ENCODE measurements around the gene TTC21B.
"Not testable (repeated sequence)": the region's sequence is repeated elsewhere in the genome, so short reads cannot be mapped to it uniquely, and the experiment has no call there.

TTC21B gene

DNA sequence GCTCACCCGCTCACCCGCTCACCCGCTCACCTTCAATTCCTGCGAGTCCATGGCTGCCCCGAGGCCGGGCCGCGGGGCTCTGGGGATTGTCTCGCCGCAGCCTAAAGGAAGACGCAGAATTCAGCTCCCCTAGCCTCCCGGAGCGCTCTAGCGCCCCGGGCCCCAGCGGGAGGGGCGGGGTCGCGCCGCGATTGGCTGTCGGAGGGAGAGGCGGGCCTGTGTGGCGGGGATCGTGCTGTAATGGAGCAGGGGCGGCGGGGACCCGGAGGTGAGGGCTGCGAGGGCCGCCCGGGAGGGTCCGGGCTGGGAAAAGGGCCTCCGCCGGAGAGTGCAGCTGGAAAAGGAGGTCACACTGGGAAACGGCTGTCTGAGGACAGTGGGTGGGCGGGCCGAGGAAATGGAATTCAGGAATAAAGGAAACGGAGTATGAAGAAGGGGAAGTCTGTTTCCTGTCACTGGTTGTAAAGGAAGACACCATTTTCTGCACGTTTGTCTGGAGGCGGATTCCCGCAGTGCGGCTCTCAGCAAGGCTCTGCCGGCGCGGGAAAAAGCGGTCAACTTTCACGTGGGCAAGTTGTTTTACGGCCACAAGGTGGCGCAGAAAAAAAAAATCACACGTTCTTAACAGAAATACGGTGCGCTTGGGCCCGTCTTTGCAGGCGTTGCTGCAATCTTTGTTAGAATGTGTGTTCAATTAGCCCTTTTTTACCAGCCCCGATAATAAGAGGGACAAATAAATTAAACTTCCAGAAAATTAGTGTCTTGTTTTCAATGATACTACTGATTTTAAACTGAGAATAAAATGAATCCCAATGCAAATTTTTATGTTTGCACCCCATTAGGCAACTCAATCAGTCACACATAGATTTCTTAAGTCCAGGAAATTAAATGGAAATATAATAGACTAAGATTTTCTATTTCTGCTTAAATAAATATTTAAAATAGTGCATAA, at the start of gene TTC21B:
Gene TTC21B, minus strand, starts transcription at position 122 of the 952 bp plus-strand sequence. Its CDS starts 71 bp downstream, at position 51.
- DNase-seq = peak; percentile 94

DNA sequence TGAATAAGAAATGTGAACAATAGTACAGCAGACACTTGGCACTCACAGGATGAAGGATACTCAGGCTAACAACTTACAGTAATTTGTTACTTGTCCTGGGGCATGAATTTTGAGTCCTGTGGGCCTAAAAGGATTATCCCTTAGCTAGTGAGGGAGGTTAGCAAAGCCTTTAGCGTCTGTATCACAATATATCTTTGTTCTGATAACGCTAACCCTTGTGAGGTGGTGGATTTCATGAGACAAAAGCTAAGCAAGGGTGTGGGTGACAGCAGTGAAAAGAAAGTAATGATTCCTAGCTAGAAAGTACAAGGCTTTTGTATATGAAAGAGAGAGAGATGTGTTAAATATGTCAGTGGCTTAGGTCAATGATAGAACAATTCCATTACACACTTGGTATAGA, 46.8 kb upstream of the TTC21B start:
- DNase-seq = no peak

DNA sequence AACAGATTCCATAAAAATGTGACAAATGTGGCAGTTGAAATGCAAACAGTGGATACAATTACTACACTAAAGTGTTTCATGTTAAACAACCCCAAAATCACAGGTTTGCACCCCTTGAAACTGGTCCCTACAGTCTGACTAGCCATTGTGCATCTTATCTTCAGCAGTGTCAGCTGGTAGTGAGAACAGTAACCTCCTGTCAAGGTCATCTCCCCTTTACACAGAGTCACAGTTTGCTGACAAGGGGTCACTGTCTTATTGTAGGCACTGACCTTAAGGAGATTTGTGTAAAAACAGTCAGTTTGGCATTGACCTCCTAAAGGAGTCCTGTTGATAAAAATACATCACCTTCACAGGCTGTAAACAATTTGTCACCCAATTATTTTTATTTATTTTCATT, 37.3 kb upstream of the TTC21B start:
- no peak for DNase-seq

DNA sequence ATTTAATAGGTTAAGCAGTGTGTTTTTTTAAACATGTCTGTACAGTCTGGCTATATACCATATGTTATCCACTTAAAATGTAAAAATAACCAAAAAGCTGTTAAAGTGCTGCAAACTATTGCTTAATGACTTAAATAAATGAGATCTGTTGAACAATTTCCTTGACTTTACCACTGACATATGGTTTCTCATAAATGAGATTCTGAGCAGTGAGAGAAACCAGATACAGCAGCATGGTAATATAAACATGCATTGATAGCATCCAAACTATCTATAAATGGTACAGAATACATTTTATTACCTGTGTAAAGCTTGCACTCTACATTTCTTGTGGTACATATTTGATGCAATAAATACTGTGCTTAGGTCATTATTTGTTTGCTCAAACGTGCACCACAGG, 36.3 kb upstream of the TTC21B start:
- DNase-seq = no peak

DNA sequence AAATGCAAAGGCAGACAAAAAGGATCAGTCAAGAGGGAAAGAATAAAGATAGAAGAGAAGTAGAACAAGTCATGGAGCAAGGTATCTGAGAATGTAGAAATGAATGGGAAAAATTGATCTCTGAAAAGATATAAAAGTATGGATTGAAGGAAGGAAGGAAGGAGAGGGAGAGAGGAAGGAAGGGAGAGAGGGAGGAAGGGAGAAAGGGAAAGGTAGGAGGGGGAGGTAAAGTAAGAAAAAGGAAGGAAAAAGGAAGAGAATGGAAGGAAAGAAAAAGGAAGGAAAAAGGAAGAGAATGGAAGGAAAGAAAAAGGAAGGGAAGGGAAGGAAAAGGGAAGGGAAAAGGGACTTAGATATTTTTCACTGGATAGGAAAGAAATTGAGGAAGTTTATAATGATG, 31.5 kb upstream of the TTC21B start:
- DNase-seq = no peak

DNA sequence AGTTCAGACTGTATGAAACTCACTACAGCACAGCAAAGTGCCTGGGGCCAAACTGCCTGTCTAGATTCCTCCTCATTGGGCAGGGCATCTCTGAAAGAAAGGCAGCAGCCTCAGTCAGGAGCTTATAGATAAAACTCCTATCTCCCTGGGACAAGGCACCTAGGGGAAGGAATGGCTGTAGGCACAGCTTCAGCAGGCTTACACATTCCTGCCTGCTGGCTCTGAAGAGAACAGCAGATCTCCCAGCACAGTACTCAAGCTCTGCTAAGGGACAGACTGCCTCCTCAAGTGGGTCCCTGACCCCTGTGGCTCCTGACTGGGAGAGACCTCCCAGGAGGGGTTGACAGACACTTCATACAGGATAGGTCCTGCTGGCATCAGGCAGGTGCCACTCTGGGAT, 18.6 kb upstream of the TTC21B start:
- not testable (repeated sequence) for DNase-seq

DNA sequence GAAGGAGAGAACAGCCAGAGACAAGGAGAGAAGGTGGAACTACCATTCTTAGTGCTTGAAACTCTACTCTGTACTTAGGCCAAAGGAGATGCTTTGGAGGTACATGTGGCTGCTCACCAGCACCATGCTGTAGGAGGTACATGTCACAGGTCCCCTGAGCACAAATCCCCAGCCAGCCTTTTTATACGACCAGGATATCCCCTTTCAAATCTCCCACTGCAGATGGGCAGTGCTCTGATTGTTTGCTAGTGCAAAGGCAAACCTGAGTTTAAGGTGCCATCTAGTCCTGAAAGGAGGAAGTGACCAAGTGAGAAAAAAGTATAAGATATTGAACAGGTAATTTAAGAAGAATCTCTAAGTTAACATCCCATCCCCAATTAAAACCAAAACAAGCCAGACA, 17.1 kb upstream of the TTC21B start:
- no peak for DNase-seq

DNA sequence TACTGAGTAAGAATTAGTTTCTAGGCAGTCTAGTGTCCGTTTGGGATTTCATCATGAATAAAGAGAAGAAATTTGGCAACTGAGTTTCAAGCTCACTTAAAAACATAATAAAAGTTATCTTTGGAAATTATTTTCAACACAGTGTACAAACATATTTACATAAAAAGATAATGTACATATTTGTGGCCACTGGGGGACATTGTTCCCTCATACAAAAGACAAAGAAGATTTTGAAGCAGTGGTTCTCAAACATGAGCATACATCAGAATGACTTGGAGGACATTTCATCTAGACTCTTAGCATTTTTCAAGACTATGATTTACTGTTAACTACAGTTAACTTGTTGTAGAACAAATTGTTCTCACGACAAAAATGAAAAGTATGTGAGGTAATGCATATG, 15.7 kb upstream of the TTC21B start:
- DNase-seq = no peak

DNA sequence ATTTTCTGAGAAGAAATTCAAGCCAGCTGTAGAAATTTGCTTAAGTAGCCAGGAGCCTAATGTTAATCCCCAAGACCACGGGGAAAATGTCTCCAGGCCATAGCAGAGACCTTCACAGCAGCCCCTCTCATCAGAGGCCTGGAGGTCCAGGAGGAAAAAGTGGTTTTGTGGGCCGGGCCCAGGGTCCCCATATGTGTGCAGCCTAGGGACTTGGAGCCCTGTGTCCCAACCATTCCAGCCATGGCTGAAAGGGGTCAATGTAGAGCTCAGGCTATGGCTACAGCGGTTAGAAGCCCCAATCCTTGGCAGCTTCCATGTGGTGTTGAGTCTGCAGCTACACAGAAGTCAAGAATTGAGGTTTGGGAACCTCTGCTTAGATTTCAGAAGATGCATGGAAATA, 14.2 kb upstream of the TTC21B start:
- DNase-seq = no peak

DNA sequence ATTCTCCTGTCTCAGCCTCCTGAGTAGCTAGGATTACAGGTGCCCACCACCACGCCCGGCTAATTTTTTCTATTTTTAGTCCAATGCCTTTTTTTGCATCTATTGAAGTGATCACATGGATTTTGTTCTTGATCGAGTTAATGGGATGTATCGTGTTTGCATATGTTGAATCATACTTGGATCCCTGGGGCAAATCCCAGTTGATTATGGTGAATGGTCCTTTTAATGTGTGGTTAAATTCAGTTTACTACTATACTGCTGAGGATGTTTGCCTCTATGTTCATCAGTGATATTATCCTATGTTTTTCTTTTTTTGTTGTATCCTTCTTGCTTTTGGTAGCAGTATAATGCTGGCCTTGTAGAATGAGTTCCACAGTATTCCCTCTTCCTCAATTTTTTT, 8.2 kb upstream of the TTC21B start:
- DNase-seq = no peak

DNA sequence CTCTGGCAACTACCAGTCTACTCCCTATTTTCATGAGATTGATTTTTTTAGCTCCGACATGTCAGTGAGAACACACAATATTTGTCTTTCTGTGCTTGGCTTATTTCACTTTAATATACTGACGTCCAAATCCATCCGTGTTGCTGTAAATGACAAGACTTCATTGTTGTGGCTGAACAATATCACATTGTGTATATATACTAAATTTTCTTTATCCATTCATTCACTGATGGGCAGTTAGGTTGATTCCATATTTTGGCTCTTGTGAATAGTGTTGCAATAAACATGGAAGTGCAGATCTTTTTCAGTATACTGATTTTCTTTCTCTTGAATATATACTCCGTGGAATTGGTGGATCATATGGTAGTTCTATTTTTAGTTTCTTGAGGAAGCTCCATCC, 5.8 kb upstream of the TTC21B start:
- no peak for DNase-seq

DNA sequence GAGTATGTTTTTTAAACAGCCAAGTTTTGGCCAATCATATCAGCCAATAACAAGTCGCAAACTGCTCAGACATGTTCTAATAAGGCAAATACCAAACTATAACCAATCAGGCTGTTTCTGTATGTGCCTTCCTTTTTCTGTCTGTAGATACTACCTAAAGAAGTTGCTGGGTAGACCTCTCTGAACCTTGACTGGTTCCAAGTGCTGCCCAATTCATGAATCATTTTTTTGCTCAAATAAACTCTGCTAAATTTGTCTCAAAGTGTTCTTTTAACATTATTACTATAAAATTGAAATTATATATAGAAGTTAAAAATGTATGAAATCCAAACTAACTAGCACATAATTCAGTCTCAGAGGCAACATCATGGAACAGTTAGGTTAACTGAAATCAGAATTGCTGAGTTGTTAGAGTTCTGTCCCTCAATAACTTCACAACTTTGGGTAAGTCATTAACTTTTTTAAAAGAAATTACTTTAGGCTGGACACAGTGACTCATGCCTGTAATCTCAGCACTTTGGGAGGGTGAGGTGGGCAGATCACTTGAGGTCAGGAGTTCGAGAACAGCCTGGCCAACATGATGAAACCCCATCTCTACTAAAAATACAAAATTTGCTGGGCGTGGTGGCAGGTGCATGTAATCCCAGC, 4.9 kb upstream of the TTC21B start:
- DNase-seq = no peak

DNA sequence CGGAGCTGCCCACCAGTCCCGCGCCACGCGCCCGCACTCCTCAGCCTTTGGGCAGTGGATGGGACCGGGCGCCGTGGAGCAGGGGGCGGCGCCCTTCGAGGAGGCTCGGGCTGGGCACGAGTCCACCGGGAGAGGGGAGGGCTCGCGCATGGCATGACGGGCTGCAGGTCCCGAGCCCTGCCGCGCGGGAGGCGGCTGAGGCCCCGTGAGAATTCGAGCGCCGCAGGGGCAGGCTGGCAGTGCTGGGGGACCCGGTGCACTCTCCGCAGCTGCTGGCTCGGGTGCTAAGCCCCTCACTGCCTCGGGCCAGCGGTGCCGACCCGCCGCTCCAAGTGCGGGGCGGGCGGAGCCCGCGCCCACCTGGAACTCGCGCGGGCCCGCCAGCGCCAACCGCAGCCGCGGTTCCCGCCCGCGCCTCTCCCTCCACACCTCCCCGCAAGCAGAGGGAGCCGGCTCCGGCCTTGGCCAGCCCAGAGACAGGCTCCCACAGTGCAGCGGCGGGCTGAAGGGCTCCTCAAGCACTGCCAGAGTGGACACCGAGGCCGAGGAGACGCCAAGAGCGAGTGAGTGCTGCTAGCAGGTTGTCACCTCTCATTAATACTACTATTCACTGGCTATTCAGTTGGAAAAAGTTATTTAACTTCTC, 3.6 kb upstream of the TTC21B start:
- DNase-seq = no peak

DNA sequence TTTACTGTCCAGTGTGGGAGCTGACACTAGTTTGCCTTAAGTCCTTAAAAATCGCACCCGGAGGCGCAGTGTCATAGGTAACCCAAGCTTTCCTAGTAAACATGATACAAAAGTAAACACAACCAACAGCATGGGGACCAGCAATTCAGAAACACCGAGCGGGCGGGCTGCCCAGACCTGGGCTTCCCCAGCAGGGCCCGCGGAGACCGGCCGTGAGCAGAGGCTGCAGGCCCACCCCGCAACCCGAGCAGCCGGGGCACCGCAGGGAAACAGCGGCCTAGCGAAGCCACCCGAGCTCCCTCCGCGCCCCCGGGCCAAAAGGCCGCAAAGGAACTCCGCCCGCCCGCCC, 296 bp downstream of the TTC21B start:
- DNase-seq = no peak

DNA sequence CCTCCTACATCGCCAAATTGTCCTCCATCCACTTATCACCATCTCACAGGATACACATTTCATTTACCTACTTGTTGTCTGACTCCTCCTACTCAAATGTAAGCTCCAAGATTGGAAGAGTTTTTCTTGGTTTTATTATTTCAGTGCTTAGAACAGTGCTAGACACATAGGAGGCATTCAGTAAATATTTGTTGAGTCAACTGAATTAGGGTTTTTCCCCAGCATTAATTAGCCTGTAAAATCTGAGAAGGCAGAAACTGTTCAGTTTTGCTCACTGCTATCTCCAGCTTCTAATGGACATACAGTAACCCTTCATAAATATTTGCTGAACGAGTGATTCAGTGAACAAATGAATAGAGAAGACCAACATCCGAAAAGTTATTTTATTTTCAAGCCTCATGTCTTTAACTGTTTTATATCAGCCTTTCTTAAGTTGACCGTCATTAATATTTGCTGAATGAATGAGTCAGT, 800 bp downstream of the TTC21B start:
- peak; percentile 6 for DNase-seq

DNA sequence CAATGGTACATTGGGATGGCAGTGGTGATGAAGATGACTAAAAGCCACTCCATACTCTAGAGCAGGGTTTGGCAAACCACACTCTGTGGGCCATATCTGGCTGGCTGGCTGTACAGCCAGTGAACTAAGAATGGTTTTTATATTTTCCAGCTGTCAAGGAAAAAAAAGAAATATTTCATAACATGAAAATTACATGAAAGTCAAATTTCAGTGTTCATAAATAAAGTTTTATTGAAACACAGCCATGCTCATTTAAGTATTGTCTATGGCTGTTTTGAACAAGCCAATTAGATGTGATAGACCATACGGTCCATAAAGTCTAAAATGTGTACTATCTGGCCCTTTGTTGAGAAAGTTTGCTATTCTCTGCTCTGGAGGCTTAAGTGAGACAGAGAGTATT, 1.5 kb downstream of the TTC21B start:
- peak; percentile 8 for DNase-seq

DNA sequence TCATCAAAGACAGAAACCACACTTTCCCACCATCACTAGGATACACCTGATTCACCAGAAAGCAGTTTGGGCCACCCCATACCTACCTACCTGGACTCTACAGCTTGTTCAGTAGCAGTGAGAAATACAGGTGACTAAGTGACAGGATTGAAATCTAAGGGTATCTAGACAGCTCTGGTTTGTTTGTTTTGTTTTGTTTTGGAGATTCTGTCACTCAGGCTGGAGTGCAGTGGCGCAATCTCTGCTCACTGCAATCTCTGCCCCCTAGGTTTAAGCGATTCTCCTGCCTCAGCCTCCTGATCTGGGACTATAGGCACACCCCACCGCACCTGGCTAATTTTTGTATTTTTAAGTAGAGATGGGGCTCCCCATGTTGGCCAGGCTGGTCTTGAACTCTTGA, 3.1 kb downstream of the TTC21B start:
- DNase-seq = no peak

DNA sequence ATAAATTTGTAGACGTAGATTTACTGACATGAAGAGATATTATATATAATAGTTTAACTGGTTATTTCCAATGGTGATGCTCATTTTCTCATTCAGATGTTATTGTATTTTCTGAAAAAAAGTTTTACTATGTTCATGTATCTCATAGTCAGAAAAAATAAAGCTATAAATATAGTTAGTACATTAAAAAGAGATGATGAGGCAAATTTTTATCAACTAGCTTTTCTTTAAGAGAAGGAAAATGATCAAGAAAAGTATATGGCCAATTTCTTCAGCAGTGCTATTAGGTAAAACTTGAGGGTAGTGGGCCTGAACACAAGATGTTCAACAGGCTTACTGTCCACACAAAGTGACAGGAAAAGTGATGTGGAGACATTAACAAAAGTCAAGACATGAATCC, 11.7 kb downstream of the TTC21B start:
- no peak for DNase-seq

DNA sequence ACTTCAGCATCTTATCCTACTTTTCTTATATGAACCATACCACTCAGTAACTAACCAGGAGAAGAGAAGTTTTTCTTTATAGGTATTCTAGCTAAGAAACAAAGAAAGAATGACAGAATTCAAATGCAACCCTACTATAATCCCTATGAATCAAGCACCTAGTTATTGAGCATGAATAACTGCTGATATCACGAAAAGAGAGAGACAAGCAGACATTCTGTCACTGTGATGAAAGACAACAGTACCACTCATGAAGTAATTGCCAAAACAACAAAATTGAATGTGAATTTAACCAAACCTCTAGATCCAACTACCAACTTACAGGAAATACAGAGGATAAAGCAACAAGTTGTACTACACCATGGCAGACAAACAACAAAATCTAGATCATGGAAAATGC, 15.3 kb downstream of the TTC21B start:
- no peak for DNase-seq

DNA sequence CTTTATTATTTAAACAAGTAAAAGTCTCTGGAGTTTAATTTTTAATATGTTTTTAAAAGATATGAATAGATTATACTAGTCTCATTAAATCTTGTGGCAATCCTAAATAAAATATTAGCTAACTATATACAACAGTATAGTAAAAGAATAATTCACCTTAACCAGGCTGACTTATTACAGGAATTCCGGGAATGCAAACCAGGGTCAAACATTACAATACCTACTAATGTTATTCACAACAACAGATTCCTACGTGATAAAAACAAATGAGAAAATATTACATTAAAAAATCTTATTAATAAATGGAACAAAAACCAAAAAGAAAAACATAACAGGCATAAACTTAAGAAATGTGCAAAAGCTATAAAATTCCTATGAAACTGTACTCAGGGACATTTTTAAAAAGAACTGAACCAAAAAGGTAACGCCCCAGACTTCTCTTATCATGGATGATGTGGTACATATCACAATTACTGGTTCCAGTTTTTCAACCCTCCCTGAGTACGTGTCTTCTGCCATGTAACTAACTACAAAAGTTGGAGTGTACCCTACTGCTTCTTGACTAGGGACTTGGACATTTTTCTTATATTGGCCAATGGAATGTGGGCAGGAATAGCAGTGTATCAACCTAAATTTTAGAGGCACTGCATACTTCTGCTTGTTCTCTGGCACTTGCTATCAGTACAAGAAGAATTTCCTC, 20.2 kb downstream of the TTC21B start:
- DNase-seq = no peak

DNA sequence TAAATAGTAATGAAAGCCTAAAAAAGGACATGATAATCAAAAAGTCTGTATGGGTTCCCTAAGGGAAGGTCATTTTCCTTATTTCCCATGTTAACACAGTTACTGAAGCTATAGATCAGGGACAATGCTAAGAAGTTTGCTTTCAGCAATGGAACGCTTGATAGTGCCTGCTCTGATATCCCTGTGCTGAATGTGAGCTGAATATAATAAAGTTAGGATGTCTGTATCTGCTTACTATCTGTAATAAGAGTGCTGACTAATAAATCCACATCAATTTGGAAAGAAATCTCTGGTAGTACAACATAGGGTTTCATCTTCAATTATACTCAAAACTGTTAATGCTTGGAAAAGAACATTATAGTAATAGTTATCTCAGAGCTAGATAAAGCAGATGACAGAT, 25.8 kb downstream of the TTC21B start:
- no peak for DNase-seq

DNA sequence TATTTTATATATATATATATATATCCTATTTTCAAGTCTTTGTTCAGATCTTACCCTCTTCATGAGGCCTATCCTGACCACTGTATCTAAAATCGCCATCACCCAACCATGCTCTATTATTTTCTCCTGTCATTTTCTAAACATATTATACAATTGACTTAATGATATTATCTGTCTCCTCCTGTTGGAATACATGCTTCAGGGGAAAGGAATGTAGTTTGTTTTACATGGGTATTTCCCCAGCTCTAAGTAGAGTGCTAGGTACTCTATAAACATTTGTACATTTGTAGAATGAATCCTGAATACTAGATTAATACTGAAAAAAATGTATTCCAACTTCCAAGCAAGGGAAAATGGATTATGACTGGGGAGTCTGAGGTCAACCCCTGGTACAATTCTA, 26.2 kb downstream of the TTC21B start:
- DNase-seq = no peak

DNA sequence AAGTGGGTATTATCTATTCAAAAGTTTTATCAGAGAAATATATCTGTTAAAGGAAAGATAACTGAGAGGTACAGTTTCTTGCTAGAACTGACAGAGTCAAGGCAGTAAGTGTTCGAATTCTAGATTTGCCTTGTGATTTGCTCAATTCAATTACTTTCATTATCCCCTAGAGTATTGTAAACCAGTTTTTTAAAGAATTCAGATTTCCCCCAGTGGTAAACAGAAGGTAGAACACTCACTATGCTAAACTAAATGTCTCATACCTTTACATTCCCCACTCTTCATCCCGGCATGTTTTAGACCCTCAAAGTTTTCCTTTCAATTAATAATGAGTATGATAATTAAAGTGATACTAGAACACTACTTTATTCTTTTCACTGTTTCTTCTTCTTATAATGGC, 28.6 kb downstream of the TTC21B start:
- DNase-seq = no peak

Measured in activated CD4-positive, alpha-beta T cell treated with anti-CD3 and anti-CD28 coated beads, Interleukin-10, Interleukin-2, amounts not matched to agents 100 ng/mL and 50 ng/mL, durations not matched to agents 16 hours and 8 hours (primary cell).